ENCODE results near the gene GLE1. TPM values are rescaled to one million over a fixed set of nuclear protein-coding genes. Genes with fewer than 3 reads are reported as not detected.
"Not testable (repeated sequence)": the region's sequence is repeated elsewhere in the genome, so short reads cannot be mapped to it uniquely, and the experiment has no call there.

GLE1 gene
- total RNA-seq, 2 experiments from 2014 or later, result 46.5 to 47.7 TPM

DNA sequence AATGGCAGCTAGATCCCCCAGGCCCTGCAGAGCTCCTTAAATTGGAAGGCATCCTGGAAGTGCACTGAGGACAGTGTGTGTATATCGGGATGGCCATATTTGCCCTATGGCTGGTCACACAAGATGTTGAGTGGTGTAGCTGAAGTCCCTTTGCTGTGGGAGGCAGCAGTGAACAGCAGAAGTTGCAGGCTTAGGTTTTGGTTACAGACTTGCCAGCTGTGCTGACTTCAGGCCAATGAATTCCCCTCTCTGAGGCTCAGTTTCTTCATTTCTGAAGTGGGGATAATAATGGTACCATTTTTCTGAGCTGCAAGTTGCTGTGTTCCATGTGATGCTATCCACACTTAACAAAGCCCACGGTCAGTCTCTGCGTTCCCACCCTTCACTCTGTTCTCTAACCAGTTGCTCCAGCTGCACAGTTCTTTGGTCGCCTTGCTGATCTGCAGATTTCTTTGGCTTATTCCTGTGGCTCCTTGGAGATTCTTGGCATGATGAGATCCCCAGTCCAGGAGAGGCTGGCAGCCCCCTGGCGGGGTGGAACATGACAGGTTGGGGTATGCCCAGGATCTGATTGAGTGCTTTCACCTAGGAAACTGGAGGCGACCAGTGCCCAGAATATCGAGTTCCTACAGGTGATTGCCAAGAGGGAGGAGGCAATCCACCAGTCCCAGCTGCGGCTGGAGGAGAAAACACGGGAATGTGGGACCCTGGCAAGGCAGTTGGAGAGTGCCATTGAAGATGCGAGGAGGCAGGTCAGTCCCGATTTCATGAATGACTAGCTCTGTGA, 6.5 kb upstream of the GLE1 start:
- Mint-ChIP-seq H3K36me3 (ENCODE audit: low read depth) (peaks cover 55% of the 10 kb centered on the region), H3K4me3 (no peak overlapping the region), H3K4me1 (ENCODE audit: low read depth) (peaks cover 3% of the 10 kb centered on the region), H3K9me3 (ENCODE audit: insufficient read depth) (no peaks in the 10 kb centered on the region), H3K27ac (no peak overlapping the region), H3K27me3 (ENCODE audit: low read depth) (no peaks in the 10 kb centered on the region)
- DNase-seq (no peak), ATAC-seq (no peak)
- CTCF ChIA-PET, result interaction anchor here (1.2 kb wide), 1 partner anchor 59 kb away, joined by 4 read pairs; no protein-coding TSS in a partner anchor
- POLR2A ChIA-PET, result interaction anchor here (0.8 kb wide), 1 partner anchor 14 kb away, joined by 3 read pairs; no protein-coding TSS in a partner anchor

DNA sequence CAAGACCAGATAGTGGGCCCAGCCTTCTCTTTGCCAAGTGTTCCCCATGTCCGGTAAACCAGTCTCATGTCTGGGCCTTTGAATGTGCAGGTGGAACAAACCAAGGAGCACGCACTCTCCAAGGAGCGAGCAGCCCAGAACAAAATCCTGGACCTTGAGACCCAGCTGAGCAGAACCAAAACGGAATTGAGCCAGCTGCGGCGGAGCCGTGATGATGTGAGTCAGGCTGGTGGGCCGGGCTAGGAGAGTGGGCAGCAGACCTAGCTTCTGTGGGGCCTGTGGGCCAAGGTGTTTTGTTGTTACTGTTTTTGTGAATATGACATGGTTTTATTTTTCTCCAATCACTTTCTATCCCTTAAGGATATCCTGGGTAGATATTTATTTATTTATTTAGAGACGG, 5.6 kb upstream of the GLE1 start:
- ChIA-PET CTCF (interaction anchor here (1.2 kb wide), 1 partner anchor 60 kb away, joined by 4 read pairs; no protein-coding TSS in a partner anchor), POLR2A (interaction anchor here (0.8 kb wide), 1 partner anchor 15 kb away, joined by 3 read pairs; no protein-coding TSS in a partner anchor)
- peaks cover 53% of the 10 kb centered on the region for H3K36me3 Mint-ChIP-seq (ENCODE audit: low read depth)
- H3K4me3 Mint-ChIP-seq, result no peak overlapping the region
- peaks cover 9% of the 10 kb centered on the region for H3K4me1 Mint-ChIP-seq (ENCODE audit: low read depth)
- ATAC-seq, result no peak
- H3K27ac Mint-ChIP-seq, result no peak overlapping the region
- no peak for DNase-seq
- no peaks in the 10 kb centered on the region for H3K9me3 Mint-ChIP-seq (ENCODE audit: insufficient read depth)
- no peaks in the 10 kb centered on the region for H3K27me3 Mint-ChIP-seq (ENCODE audit: low read depth)

DNA sequence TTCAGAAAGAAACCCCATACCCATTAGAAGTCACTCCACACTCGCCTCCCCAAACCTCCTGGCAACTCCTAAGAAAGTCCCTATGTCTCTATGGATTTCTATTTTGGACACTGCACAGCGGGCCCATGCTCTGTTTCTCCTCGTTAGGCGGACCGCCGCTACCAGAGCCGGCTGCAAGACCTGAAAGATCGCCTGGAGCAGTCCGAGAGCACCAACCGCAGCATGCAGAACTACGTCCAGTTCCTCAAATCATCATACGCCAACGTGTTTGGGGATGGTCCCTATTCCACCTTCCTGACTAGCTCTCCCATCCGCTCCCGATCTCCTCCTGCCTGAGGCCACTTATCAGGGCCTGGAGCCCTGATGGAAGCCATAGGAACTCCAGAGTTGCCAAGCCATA, 4.6 kb upstream of the GLE1 start:
- peak overlapping the region; percentile 41 for H3K27ac Mint-ChIP-seq
- no peak overlapping the region for H3K4me3 Mint-ChIP-seq
- ATAC-seq, result no peak
- H3K36me3 Mint-ChIP-seq (ENCODE audit: low read depth), result peaks cover 49% of the 10 kb centered on the region
- CTCF ChIA-PET, result interaction anchor here (0.6 kb wide), 1 partner anchor 12 kb away, joined by 4 read pairs; no protein-coding TSS in a partner anchor
- POLR2A ChIA-PET, result no interaction called here
- H3K4me1 Mint-ChIP-seq (ENCODE audit: low read depth), result peaks cover 8% of the 10 kb centered on the region
- no peak for DNase-seq
- no peaks in the 10 kb centered on the region for H3K27me3 Mint-ChIP-seq (ENCODE audit: low read depth)
- no peaks in the 10 kb centered on the region for H3K9me3 Mint-ChIP-seq (ENCODE audit: insufficient read depth)

DNA sequence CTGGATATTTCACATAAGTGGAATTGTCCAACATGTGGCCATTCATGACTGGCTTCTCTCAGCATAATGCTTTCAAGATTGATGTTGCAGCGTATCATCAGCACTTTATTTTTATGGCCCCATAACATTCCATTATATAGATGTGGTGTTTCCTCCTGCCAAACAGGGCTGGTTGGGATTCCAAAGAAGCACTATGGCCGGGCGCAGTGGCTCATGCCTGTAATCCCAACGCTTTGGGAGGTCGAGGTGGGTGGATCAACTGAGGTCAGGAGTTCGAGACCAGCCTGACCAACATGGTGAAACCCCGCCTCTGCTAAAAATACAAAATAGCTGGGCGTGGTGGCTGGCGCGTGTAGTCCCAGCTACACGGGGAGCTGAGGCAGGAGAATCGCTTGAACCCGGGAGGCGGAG, 1.1 kb upstream of the GLE1 start:
- DNase-seq; H3K27me3 Mint-ChIP-seq (ENCODE audit: low read depth); CTCF ChIA-PET; H3K9me3 Mint-ChIP-seq (ENCODE audit: insufficient read depth); ATAC-seq: not testable (repeated sequence)
- POLR2A ChIA-PET, result interaction anchor here (2.9 kb wide), 1 partner anchor 48 kb away, joined by 38 read pairs; the partner anchor contains the start of gene SPTAN1
- peak overlapping the region; percentile 66 for H3K27ac Mint-ChIP-seq
- H3K4me1 Mint-ChIP-seq (ENCODE audit: low read depth), result peaks cover 18% of the 10 kb centered on the region
- peak overlapping the region; percentile 100 for H3K4me3 Mint-ChIP-seq
- H3K36me3 Mint-ChIP-seq (ENCODE audit: low read depth), result peaks cover 31% of the 10 kb centered on the region

DNA sequence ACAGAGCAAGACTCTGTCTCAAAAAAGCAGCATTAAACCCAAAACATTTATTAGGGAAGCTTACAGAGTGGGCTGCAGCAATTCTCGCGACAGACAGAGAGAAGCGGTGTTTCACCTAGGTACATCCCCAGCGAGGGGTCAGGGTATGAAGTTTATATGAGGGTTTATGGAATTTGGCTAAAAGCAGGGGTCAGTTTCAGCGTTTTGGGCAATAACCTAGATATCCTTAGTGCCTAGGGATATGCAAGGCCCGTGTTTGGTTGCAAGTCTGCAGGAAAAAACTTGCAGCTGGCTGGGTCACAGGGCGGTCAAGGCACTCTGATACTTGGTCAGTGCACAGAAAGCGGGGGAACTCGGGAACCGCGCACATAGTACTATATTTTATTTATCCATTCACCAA, 649 bp upstream of the GLE1 start:
- Mint-ChIP-seq H3K27me3 (ENCODE audit: low read depth) (no peaks in the 10 kb centered on the region), H3K4me3 (peak overlapping the region; percentile 100), H3K9me3 (ENCODE audit: insufficient read depth) (no peaks in the 10 kb centered on the region), H3K27ac (peak overlapping the region; percentile 66), H3K4me1 (ENCODE audit: low read depth) (peaks cover 19% of the 10 kb centered on the region), H3K36me3 (ENCODE audit: low read depth) (peaks cover 30% of the 10 kb centered on the region)
- POLR2A ChIA-PET, result interaction anchor here (2.9 kb wide), 1 partner anchor 48 kb away, joined by 38 read pairs; the partner anchor contains the start of gene SPTAN1
- DNase-seq (peak; percentile 25), ATAC-seq (no peak)
- CTCF ChIA-PET, result no interaction called here

DNA sequence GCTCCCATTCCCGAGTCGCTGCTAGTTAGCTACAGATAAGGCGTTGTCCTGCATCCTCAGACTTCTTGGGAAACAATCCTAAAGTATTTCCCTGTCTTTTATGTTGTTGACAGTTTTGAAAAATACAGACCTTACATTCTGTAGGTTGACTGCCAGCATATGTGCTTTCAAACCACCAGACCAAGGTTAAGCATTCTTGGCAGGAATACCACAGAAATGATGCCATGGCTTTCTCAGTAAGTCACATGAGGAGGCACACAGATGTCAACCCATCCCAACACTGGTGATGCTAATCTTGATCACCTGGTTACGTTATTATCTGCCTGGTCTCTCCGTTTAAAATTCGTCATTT, 871 bp downstream of the GLE1 start:
- peaks cover 19% of the 10 kb centered on the region for H3K4me1 Mint-ChIP-seq (ENCODE audit: low read depth)
- no peaks in the 10 kb centered on the region for H3K27me3 Mint-ChIP-seq (ENCODE audit: low read depth)
- peak overlapping the region; percentile 99 for H3K27ac Mint-ChIP-seq
- H3K9me3 Mint-ChIP-seq (ENCODE audit: insufficient read depth), result no peaks in the 10 kb centered on the region
- CTCF ChIA-PET, result interaction anchor here (0.8 to 1.3 kb wide), 5 partner anchors 45 to 143 kb away, joined by 3 to 4 read pairs (median 4); partner anchors contain the start of gene ODF2
- POLR2A ChIA-PET, result interaction anchor here (0.8 to 2.9 kb wide), 12 partner anchors 8 to 443 kb away, joined by 3 to 38 read pairs (median 4); partner anchors contain the start of genes SPTAN1, URM1 and ZDHHC12
- no peak for ATAC-seq
- peaks cover 31% of the 10 kb centered on the region for H3K36me3 Mint-ChIP-seq (ENCODE audit: low read depth)
- peak overlapping the region; percentile 100 for H3K4me3 Mint-ChIP-seq
- no peak for DNase-seq

DNA sequence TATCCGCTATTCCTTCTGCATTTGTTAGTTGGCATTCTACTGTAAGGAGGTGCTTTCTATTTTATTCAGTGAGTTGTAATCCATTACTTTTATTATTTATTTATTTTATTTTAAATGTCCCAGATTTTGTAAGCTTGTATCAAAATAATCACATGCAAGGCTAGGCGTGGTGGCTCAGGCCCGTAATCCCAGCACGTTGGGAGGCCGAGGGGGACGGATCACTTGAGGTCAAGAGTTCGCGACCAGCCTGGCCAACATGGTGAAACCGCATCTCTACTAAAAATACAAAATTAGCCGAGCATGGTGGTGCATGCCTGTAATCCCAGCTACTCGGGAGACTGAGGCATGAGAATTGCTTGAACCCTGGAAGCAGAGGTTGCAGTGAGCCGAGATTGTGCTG, 1.4 kb downstream of the GLE1 start:
- Mint-ChIP-seq H3K36me3 (ENCODE audit: low read depth) (peaks cover 28% of the 10 kb centered on the region), H3K4me1 (ENCODE audit: low read depth) (peaks cover 19% of the 10 kb centered on the region), H3K4me3 (peak overlapping the region; percentile 100)
- not testable (repeated sequence) for DNase-seq; H3K27me3 Mint-ChIP-seq (ENCODE audit: low read depth); H3K9me3 Mint-ChIP-seq (ENCODE audit: insufficient read depth); H3K27ac Mint-ChIP-seq; ATAC-seq
- POLR2A ChIA-PET, result interaction anchor here (1.6 to 2.9 kb wide), 3 partner anchors 10 to 46 kb away, joined by 6 to 38 read pairs (median 15); partner anchors contain the start of gene SPTAN1
- CTCF ChIA-PET, result interaction anchor here (0.6 to 1.3 kb wide), 3 partner anchors 35 to 68 kb away, joined by 3 to 4 read pairs (median 4); no protein-coding TSS in a partner anchor

DNA sequence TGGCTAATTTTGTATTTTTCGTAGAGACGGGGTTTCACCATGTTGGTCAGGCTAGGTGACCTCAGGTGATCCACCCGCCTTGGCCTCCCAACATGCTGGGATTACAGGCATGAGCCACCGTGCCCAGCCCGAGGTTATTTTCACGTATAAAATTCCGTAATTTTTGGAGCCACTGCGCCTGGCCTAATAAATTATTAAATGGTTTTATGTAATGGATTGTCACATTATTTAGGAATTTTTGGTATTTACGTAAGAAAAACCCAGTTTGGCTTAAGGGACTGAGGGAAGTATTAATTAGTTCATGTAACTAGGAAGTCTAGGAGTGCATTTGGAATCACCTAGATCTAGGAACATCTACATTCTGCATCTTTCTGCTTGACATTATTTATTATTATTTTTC, 8.3 kb downstream of the GLE1 start:
- no peak for ATAC-seq
- no peak for DNase-seq
- Mint-ChIP-seq H3K4me3 (no peak overlapping the region), H3K4me1 (ENCODE audit: low read depth) (peaks cover 17% of the 10 kb centered on the region), H3K27ac (no peak overlapping the region), H3K36me3 (ENCODE audit: low read depth) (peaks cover 59% of the 10 kb centered on the region), H3K27me3 (ENCODE audit: low read depth) (no peaks in the 10 kb centered on the region), H3K9me3 (ENCODE audit: insufficient read depth) (no peaks in the 10 kb centered on the region)
- ChIA-PET CTCF (interaction anchor here (1.1 to 1.4 kb wide), 3 partner anchors 38 to 305 kb away, joined by 4 to 5 read pairs (median 4); no protein-coding TSS in a partner anchor), POLR2A (interaction anchor here (1.1 to 1.3 kb wide), 3 partner anchors 8 to 40 kb away, joined by 3 to 10 read pairs (median 4); partner anchors contain the start of genes GLE1 and SPTAN1)

DNA sequence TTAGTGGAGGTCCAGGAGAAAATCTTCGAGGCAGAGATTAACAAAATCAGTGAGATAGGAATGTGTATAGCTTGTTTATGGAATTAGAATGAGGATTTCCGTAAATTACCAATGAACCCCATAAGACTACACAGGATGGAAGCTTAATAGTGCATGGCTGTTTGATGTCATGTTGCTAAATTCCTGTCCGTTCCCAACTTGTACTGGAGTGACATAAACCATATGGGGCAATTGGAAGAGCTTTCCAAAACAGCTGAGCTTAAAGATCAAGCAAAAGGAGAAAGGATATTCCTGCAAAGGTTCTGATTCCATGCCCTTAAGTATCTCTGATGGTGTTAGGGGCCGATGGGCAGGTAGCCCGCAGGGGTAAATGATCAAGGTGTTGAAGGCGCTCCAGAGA, 17.4 kb downstream of the GLE1 start:
- CTCF ChIA-PET, result no interaction called here

DNA sequence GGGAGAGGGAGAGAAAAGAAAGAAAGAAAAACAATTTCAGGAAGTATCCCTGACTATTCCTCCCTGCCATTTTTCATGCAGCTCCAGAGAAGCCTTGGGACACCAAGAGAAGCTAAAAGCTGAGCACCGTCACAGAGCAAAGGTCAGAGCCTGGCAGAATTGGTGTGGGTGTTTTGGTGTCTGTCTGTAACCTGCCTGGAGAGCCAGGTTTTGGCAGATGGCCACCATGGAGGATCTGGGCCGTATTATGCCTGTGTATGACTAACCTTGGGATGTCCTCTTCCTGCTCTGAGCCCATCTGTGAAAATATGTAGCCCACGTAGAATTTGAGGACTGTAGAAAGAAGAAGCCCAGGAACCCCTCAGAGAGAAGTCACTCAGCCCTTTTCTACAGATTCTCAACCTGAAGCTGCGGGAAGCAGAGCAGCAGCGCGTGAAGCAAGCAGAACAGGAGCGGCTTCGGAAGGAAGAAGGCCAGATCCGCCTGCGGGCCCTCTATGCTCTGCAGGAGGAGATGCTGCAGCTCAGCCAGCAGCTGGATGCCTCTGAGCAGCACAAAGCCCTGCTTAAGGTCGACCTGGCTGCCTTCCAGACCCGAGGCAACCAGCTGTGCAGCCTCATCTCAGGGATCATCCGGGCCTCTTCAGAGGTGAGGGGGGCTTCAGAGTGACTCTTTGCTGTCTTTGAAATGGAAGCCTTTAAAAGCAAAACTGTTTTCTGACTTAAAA, 18.8 kb downstream of the GLE1 start:
- POLR2A ChIA-PET, result interaction anchor here (0.7 kb wide), 1 partner anchor 158 kb away, joined by 3 read pairs; no protein-coding TSS in a partner anchor
- Mint-ChIP-seq H3K36me3 (ENCODE audit: low read depth) (peaks cover 58% of the 10 kb centered on the region), H3K27ac (no peak overlapping the region), H3K4me1 (ENCODE audit: low read depth) (no peaks in the 10 kb centered on the region), H3K4me3 (no peak overlapping the region), H3K27me3 (ENCODE audit: low read depth) (no peaks in the 10 kb centered on the region), H3K9me3 (ENCODE audit: insufficient read depth) (peaks cover 3% of the 10 kb centered on the region)
- ATAC-seq (no peak), DNase-seq (no peak)
- CTCF ChIA-PET, result no interaction called here

More for the DNA sequence above, 17.4 kb downstream of the GLE1 start:
- H3K4me3 Mint-ChIP-seq, result no peak overlapping the region
- no peak overlapping the region for H3K27ac Mint-ChIP-seq
- peaks cover 61% of the 10 kb centered on the region for H3K36me3 Mint-ChIP-seq (ENCODE audit: low read depth)
- POLR2A ChIA-PET, result interaction anchor here (1.8 to 2.0 kb wide), 2 partner anchors 17 to 30 kb away, joined by 6 to 7 read pairs; partner anchors contain the start of genes GLE1 and SPTAN1
- ATAC-seq, result no peak
- peaks cover 3% of the 10 kb centered on the region for H3K9me3 Mint-ChIP-seq (ENCODE audit: insufficient read depth)
- no peaks in the 10 kb centered on the region for H3K27me3 Mint-ChIP-seq (ENCODE audit: low read depth)
- DNase-seq, result no peak
- peaks cover 2% of the 10 kb centered on the region for H3K4me1 Mint-ChIP-seq (ENCODE audit: low read depth)

DNA sequence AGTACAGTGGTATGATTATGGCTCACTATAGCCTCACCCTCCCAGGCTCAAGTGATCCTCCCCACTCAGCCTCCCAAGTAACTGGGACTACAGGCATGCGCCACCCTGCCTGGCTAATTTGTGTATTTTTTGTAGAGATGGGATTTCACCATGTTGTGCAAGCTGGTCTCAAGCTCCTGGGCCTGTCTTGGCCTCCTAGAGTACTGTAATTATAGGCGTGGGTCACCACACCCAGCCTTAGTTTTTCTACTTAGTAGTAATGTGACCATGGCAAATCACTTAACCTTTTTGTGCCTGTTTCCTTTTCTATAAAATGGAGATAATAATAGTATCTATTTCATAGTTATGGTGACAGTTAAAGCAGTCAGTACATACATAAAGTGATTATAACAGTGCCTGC, 22.2 kb downstream of the GLE1 start:
- Mint-ChIP-seq H3K4me1 (ENCODE audit: low read depth) (no peaks in the 10 kb centered on the region), H3K27me3 (ENCODE audit: low read depth) (no peaks in the 10 kb centered on the region), H3K4me3 (no peak overlapping the region), H3K9me3 (ENCODE audit: insufficient read depth) (no peaks in the 10 kb centered on the region), H3K27ac (no peak overlapping the region), H3K36me3 (ENCODE audit: low read depth) (peaks cover 50% of the 10 kb centered on the region)
- DNase-seq (no peak), ATAC-seq (no peak)
- ChIA-PET CTCF (no interaction called here), POLR2A (no interaction called here)

All from activated CD8-positive, alpha-beta T cell treated with anti-CD3 and anti-CD28 coated beads, Interleukin-2, amount 10 ng/mL, durations not matched to agents 7 days and 5 days (primary cell).